HCT116 (cell line): Measurements from ENCODE around the gene THOP1. TPM values are rescaled to one million over a fixed set of nuclear protein-coding genes. Genes with fewer than 3 reads are reported as not detected.

ENCODE experiments used
- ATAC-seq: fragments of 200-7000 bp; cut with Tn5 transposase; 2 replicates; pipeline ENCODE4 v1.9.1; 2020; ENCODE audit warnings: mild to moderate bottlenecking, moderate library complexity
- BruUV-seq: library from RNA; stranded (reverse); fragments of 400-500 nt; replicated peaks from 2 replicates; lab custom pipeline; 2021; lab: Mats Ljungman, UMichigan
- CTCF ChIA-PET: fragments of 300-600 bp; sonication (Branson Sonifier 250); formaldehyde crosslinking; loops from one replicate; lab custom pipeline; 2021; ENCODE audit warnings: antibody characterized with exemption; lab: Charles Lee
- POLR2A ChIA-PET: fragments of 300-600, 350-600 bp; sonication (Branson Sonifier 250); formaldehyde crosslinking; loops from one replicate; lab custom pipeline; 2021; ENCODE audit warnings: antibody characterized with exemption; lab: Charles Lee
- RAD21 ChIA-PET, 2 experiments: fragments of 300-600 bp; sonication (Branson Sonifier 250); formaldehyde crosslinking; loops; one replicate each; lab custom pipeline; 2023; ENCODE audit warnings: low total read pairs in 2 of 2; ENCODE audit not compliant: uncharacterized antibody in 2 of 2, unreplicated experiment in 2 of 2, low non-redundant PET in 1 of 2; lab: Charles Lee
- DNase-seq: peaks from one replicate; pipeline ENCODE4 v3.0.0-alpha.2; 2010; ENCODE audit warnings: low read depth, low spot score
- H2AFZ ChIP-seq: fragments of 200-600 bp; shearing (Covaris generic), sonication (generic); 2 replicates; pipeline ENCODE4 v1.6.1; 2017; ENCODE audit warnings: low read depth, mixed run types, mixed read lengths, antibody characterized with exemption, low read length; ENCODE audit not compliant: poor library complexity, severe bottlenecking
- H3K27ac ChIP-seq: 2 replicates; pipeline ENCODE4 v1.5.1; 2012; ENCODE audit warnings: low read depth, low read length
- H3K27me3 ChIP-seq: fragments of 200-600 bp; sonication (generic); 2 replicates; pipeline ENCODE4 v1.6.1; 2016; ENCODE audit warnings: mixed run types, low read length, mixed read lengths; ENCODE audit not compliant: insufficient read depth
- H3K36me3 ChIP-seq, 2 experiments: fragments of 200-500 bp in 1 of 2; fragments of 200-600 bp in 1 of 2; sonication (Bioruptor generic) in 1 of 2; sonication (generic) in 1 of 2; 2 replicates each; pipeline versions ENCODE4 v1.5.1 to v1.6.1; 2014 to 2016; ENCODE audit warnings: low read length in 2 of 2, inconsistent platforms in 1 of 2, mixed read lengths in 1 of 2, mixed run types in 1 of 2; ENCODE audit not compliant: insufficient read depth in 2 of 2, control insufficient read depth in 1 of 2
- H3K4me1 ChIP-seq, 2 experiments: fragments of 200-600 bp in 1 of 2; sonication (generic) in 1 of 2; 2 replicates each; pipeline versions ENCODE4 v1.5.1 to v1.6.1; 2012 to 2017; ENCODE audit warnings: low read length in 2 of 2, inconsistent platforms in 1 of 2, mild to moderate bottlenecking in 1 of 2, mixed read lengths in 1 of 2, mixed run types in 1 of 2, moderate library complexity in 1 of 2; ENCODE audit not compliant: insufficient read depth in 2 of 2, control insufficient read depth in 1 of 2
- H3K4me2 ChIP-seq: fragments of 200-600 bp; sonication (generic); 2 replicates; pipeline ENCODE4 v1.6.1; 2017; ENCODE audit warnings: mixed run types, low read length, mixed read lengths
- H3K4me3 ChIP-seq, 2 experiments: fragments of 200-600 bp in 1 of 2; sonication (generic) in 1 of 2; replicated peaks in 1 of 2; 2 replicates each; pipeline ENCODE4 v1.5.1; 2011 to 2016; ENCODE audit warnings: low read length in 2 of 2, control low read depth in 1 of 2, low read depth in 1 of 2, mild to moderate bottlenecking in 1 of 2, mixed read lengths in 1 of 2, mixed run types in 1 of 2
- H3K79me2 ChIP-seq: fragments of 200-600 bp; sonication (generic); 2 replicates; pipeline ENCODE4 v1.6.1; 2017; ENCODE audit warnings: mild to moderate bottlenecking, mixed run types, low read length, moderate library complexity, mixed read lengths; ENCODE audit not compliant: insufficient read depth
- H3K9ac ChIP-seq: fragments of 200-600 bp; sonication (generic); 2 replicates; pipeline ENCODE4 v1.6.1; 2016; ENCODE audit warnings: low read length, mixed read lengths
- H3K9me2 ChIP-seq: fragments of 200-600 bp; sonication (generic), shearing (Covaris generic); 2 replicates; pipeline ENCODE4 v1.6.1; 2017; ENCODE audit warnings: mixed run types, mild to moderate bottlenecking, moderate library complexity; ENCODE audit not compliant: insufficient read depth
- H3K9me3 ChIP-seq, 2 experiments: fragments of 200-500 bp in 1 of 2; fragments of 200-600 bp in 1 of 2; sonication (Bioruptor generic) in 1 of 2; sonication (generic) in 1 of 2; 2 replicates each; pipeline ENCODE4 v1.6.1; 2014 to 2017; ENCODE audit warnings: low read length in 2 of 2, mixed read lengths in 2 of 2, inconsistent platforms in 1 of 2, low read depth in 1 of 2, mild to moderate bottlenecking in 1 of 2, mixed run types in 1 of 2, moderate library complexity in 1 of 2; ENCODE audit not compliant: control insufficient read depth in 1 of 2, insufficient read depth in 1 of 2
- H4K20me1 ChIP-seq: fragments of 200-600 bp; sonication (generic), shearing (Covaris generic); 2 replicates; pipeline ENCODE4 v1.6.1; 2017; ENCODE audit warnings: mixed run types, mild to moderate bottlenecking, moderate library complexity; ENCODE audit not compliant: insufficient read depth
- CEBPB ChIP-seq: IDR thresholded peaks from 2 replicates; pipeline ENCODE4 v1.6.1; 2012; ENCODE audit warnings: low read depth
- ELF1 ChIP-seq: IDR thresholded peaks from 2 replicates; pipeline ENCODE4 v1.6.1; 2012; ENCODE audit warnings: low read depth, borderline replicate concordance
- FOSL1 ChIP-seq: IDR thresholded peaks from 2 replicates; pipeline ENCODE4 v1.6.1; 2012; ENCODE audit warnings: low read depth
- JUND ChIP-seq: IDR thresholded peaks from 2 replicates; pipeline ENCODE4 v1.6.1; 2012
- REST ChIP-seq: IDR thresholded peaks from 2 replicates; pipeline ENCODE4 v1.6.1; 2012; ENCODE audit warnings: low read depth
- SIN3A ChIP-seq: IDR thresholded peaks from 2 replicates; pipeline ENCODE4 v1.6.1; 2012; ENCODE audit warnings: low read depth
- TCF7L2 ChIP-seq: IDR thresholded peaks from 2 replicates; pipeline ENCODE4 v1.7.0; 2011; ENCODE audit warnings: borderline replicate concordance, inconsistent platforms; ENCODE audit not compliant: insufficient read depth, insufficient read length; ENCODE audit errors: extremely low read depth
- ZBTB33 ChIP-seq: IDR thresholded peaks from 2 replicates; pipeline ENCODE4 v1.6.1; 2011; ENCODE audit warnings: mild to moderate bottlenecking, low read length, moderate library complexity; ENCODE audit not compliant: insufficient replicate concordance; ENCODE audit errors: extremely low read depth
- ZFX ChIP-seq: fragments of 450-650 bp; IDR thresholded peaks from 2 replicates; pipeline ENCODE4 v1.6.1; 2017
- intact Hi-C: fragments of 100-400 bp; cut with micrococcal nuclease; formaldehyde crosslinking; loops from 2 replicates; pipeline ENCODE4 v1.10.0; 2022
- total RNA-seq: library from RNA; stranded (reverse); gene quantifications from one replicate; pipeline ENCODE4 v1.2.1, GENCODE V29; 2021; ENCODE audit not compliant: unreplicated experiment

The THOP1 gene
- total RNA-seq, 1 experiment from 2014 or later, result 201 TPM

GRCh38 chr19:2743099-2743498 lies 42.2 kb upstream of the THOP1 start:
- no peak for ATAC-seq
- H3K36me3 ChIP-seq, result no peaks in the 10 kb centered on the region
- H2AFZ ChIP-seq, result no peak overlapping the region
- no peak overlapping the region for H3K4me3 ChIP-seq
- ChIA-PET CTCF (no interaction called here), POLR2A (no interaction called here)
- H3K79me2 ChIP-seq, result peaks cover 13% of the 10 kb centered on the region
- no peaks in the 10 kb centered on the region for H4K20me1 ChIP-seq
- H3K4me2 ChIP-seq, result no peak overlapping the region
- intact Hi-C loops, result no loop called here
- BruUV-seq, result no TSS peak
- TF ChIP-seq REST, result no peak
- no peak for TF ChIP-seq ZBTB33
- TF ChIP-seq ELF1, result no peak
- no peak for TF ChIP-seq JUND
- TF ChIP-seq ZFX, result no peak
- no peak for TF ChIP-seq SIN3A
- no peak for TF ChIP-seq FOSL1
- TF ChIP-seq CEBPB, result no peak
- no peak for TF ChIP-seq TCF7L2
- TF ChIP-seq, all 23 proteins: peak for 0
- H3K4me1 ChIP-seq, result peaks cover 0 to 3% of the 10 kb centered on the region in 2 experiments; a peak in 1 of 4 replicates
- peaks cover 8% of the 10 kb centered on the region for H3K27me3 ChIP-seq
- H3K9ac ChIP-seq, result no peak overlapping the region
- H3K27ac ChIP-seq, result no peak overlapping the region
- no peak for DNase-seq
- no peaks in the 10 kb centered on the region for H3K9me3 ChIP-seq
- no peaks in the 10 kb centered on the region for H3K9me2 ChIP-seq
- RAD21 ChIA-PET, result no interaction called here
